ENCODE results near the gene EPS8. TPM values are rescaled to one million over a fixed set of nuclear protein-coding genes. Genes with fewer than 3 reads are reported as not detected.

Gene EPS8
- polyA plus RNA-seq, 1 of the 3 experiments (the other 2 are of a cell fraction) = 19.8 TPM

DNA sequence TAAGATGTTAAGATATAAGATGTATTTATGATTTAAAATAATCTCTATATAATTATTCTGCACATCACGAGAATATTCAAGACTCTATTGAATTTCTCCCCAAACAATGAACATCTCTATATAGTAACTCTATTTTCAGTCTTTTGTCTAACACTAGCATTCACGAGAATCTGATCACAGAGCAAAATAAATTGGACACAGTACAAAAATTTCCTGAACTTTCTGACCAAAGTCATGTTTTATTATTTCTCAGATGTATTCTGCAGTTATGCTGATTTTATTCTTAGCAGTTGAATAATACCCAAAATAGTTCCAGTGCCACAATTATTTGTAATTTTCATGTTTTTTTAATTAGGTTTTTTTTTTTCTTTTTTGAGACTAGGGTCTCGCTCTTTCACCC, 19.6 kb downstream of the EPS8 start:
- no peak overlapping the region for H3K4me2 ChIP-seq

DNA sequence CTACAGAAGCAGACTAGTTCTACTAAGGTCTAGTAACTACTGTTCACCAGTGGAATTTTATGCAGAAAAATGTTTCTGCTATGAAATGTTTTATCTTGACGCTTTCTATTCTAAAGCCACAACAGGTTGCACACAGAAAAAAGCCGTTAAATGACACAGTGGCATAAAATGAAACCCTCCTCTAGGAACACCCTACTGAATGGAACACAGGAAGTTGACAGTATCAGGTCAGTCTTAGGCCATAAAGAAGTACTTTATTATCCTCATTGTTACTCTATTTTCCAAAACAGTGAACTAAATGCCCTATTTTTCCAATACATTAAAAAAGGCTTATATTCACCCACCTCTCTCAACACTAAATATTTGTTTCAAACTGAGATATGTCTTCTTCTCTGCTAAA, 21.9 kb downstream of the EPS8 start:
- no peaks in the 10 kb centered on the region for H3K27me3 ChIP-seq (ENCODE audit: insufficient read depth)
- ChIA-PET POLR2A (no interaction called here), CTCF (no interaction called here)
- no peak overlapping the region for H3K4me2 ChIP-seq
- no peak overlapping the region for H3K4me3 ChIP-seq (ENCODE audit: low read depth in 2 of 2, low read length in 1 of 2)
- no peak overlapping the region for H2AFZ ChIP-seq (ENCODE audit: low read depth)
- peaks cover 22% of the 10 kb centered on the region for H3F3A ChIP-seq (replicated peaks; ENCODE audit: insufficient read depth)
- H4K20me1 ChIP-seq (ENCODE audit: insufficient read depth) = no peaks in the 10 kb centered on the region
- H3K4me1 ChIP-seq (ENCODE audit: control insufficient read depth in 1 of 2, insufficient read depth in 2 of 2, low read depth in 1 of 2, low read length in 1 of 2) = peaks cover 0 to 20% of the 10 kb centered on the region in 2 experiments; a peak in 1 of 4 replicates
- peaks cover 97% of the 10 kb centered on the region for H3K79me2 ChIP-seq (ENCODE audit: insufficient read depth)
- no peaks in the 10 kb centered on the region for H3K9me2 ChIP-seq
- H3K36me3 ChIP-seq (replicated peaks in 1 of 2; ENCODE audit: control insufficient read depth in 1 of 2, insufficient read depth in 2 of 2, low read length in 1 of 2) = peaks cover 0 to 3% of the 10 kb centered on the region in 2 experiments
- TF ChIP-seq TCF12 (IDR thresholded peaks at IDR 0.05) (no peak), RXRA (IDR thresholded peaks at IDR 0.05; ENCODE audit: borderline replicate concordance, low read depth) (no peak), GABPA (IDR thresholded peaks at IDR 0.05; ENCODE audit: low read depth) (no peak), TEAD4 (IDR thresholded peaks at IDR 0.05; ENCODE audit: borderline replicate concordance, insufficient read depth) (no peak), EZH2phosphoT487 (IDR thresholded peaks at IDR 0.05; ENCODE audit: borderline replicate concordance, low read depth) (no peak), YY1 (IDR thresholded peaks at IDR 0.05; ENCODE audit: low read depth) (no peak), MAX (IDR thresholded peaks at IDR 0.05; ENCODE audit: low read depth) (no peak), PBX3 (IDR thresholded peaks at IDR 0.05) (no peak), NRF1 (IDR thresholded peaks at IDR 0.05; ENCODE audit: low read depth, low read length) (no peak), POLR2AphosphoS5 (IDR thresholded peaks at IDR 0.05; ENCODE audit: low read depth, low read length) (no peak)
- TF ChIP-seq, protein P1, sequence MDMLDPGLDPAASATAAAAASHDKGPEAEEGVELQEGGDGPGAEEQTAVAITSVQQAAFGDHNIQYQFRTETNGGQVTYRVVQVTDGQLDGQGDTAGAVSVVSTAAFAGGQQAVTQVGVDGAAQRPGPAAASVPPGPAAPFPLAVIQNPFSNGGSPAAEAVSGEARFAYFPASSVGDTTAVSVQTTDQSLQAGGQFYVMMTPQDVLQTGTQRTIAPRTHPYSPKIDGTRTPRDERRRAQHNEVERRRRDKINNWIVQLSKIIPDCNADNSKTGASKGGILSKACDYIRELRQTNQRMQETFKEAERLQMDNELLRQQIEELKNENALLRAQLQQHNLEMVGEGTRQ (IDR thresholded peaks at IDR 0.05; ENCODE audit: borderline replicate concordance, low read depth, low read length) = no peak
- TF ChIP-seq, protein P2, sequence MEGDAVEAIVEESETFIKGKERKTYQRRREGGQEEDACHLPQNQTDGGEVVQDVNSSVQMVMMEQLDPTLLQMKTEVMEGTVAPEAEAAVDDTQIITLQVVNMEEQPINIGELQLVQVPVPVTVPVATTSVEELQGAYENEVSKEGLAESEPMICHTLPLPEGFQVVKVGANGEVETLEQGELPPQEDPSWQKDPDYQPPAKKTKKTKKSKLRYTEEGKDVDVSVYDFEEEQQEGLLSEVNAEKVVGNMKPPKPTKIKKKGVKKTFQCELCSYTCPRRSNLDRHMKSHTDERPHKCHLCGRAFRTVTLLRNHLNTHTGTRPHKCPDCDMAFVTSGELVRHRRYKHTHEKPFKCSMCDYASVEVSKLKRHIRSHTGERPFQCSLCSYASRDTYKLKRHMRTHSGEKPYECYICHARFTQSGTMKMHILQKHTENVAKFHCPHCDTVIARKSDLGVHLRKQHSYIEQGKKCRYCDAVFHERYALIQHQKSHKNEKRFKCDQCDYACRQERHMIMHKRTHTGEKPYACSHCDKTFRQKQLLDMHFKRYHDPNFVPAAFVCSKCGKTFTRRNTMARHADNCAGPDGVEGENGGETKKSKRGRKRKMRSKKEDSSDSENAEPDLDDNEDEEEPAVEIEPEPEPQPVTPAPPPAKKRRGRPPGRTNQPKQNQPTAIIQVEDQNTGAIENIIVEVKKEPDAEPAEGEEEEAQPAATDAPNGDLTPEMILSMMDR (IDR thresholded peaks at IDR 0.05) = no peak
- DNase-seq = no peak
- no peaks in the 10 kb centered on the region for H3K9me3 ChIP-seq
- H3K9ac ChIP-seq = no peak overlapping the region
- H3K27ac ChIP-seq (ENCODE audit: low read depth in 2 of 2, low read length in 1 of 2) = no peak overlapping the region
- 93% methylated on average over 2 of the region's 2 CpGs for WGBS (ENCODE audit: low lambda C conversion rate)

More for the DNA sequence above, 19.6 kb downstream of the EPS8 start:
- H4K20me1 ChIP-seq (ENCODE audit: insufficient read depth) = no peaks in the 10 kb centered on the region
- H3K27ac ChIP-seq (ENCODE audit: low read depth in 2 of 2, low read length in 1 of 2) = peak overlapping the region in 1 of 2 experiments; percentile 59; a peak in 2 of 4 replicates
- H3K9ac ChIP-seq = no peak overlapping the region
- POLR2A ChIA-PET = no interaction called here
- H3K9me3 ChIP-seq = no peaks in the 10 kb centered on the region
- no peak for DNase-seq
- H3K79me2 ChIP-seq (ENCODE audit: insufficient read depth) = peaks cover 97% of the 10 kb centered on the region
- peaks cover 0 to 20% of the 10 kb centered on the region in 2 experiments; a peak in 1 of 4 replicates for H3K4me1 ChIP-seq (ENCODE audit: control insufficient read depth in 1 of 2, insufficient read depth in 2 of 2, low read depth in 1 of 2, low read length in 1 of 2)
- no peaks in the 10 kb centered on the region for H3K36me3 ChIP-seq (replicated peaks in 1 of 2; ENCODE audit: control insufficient read depth in 1 of 2, insufficient read depth in 2 of 2, low read length in 1 of 2)
- TF ChIP-seq MXI1 (IDR thresholded peaks at IDR 0.05; ENCODE audit: low read depth, low read length) = no peak
- no peak for TF ChIP-seq FOXM1 (IDR thresholded peaks at IDR 0.05; ENCODE audit: low read depth)
- no peak for TF ChIP-seq MEF2A (IDR thresholded peaks at IDR 0.05; ENCODE audit: borderline replicate concordance, low read depth)
- TF ChIP-seq, protein P3, sequence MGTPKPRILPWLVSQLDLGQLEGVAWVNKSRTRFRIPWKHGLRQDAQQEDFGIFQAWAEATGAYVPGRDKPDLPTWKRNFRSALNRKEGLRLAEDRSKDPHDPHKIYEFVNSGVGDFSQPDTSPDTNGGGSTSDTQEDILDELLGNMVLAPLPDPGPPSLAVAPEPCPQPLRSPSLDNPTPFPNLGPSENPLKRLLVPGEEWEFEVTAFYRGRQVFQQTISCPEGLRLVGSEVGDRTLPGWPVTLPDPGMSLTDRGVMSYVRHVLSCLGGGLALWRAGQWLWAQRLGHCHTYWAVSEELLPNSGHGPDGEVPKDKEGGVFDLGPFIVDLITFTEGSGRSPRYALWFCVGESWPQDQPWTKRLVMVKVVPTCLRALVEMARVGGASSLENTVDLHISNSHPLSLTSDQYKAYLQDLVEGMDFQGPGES (IDR thresholded peaks at IDR 0.05; ENCODE audit: low read depth, low read length) = no peak
- no peak for TF ChIP-seq GATA2 (CRISPR knock-in tag; IDR thresholded peaks at IDR 0.05)
- no peak for TF ChIP-seq TEAD4 (IDR thresholded peaks at IDR 0.05; ENCODE audit: borderline replicate concordance, insufficient read depth)
- CTCF ChIA-PET = no interaction called here
- no peaks in the 10 kb centered on the region for H3K9me2 ChIP-seq
- 89% methylated on average over 3 of the region's 3 CpGs for WGBS (ENCODE audit: low lambda C conversion rate)
- no peaks in the 10 kb centered on the region for H3K27me3 ChIP-seq (ENCODE audit: insufficient read depth)
- no peak overlapping the region for H2AFZ ChIP-seq (ENCODE audit: low read depth)
- no peak overlapping the region for H3K4me3 ChIP-seq (ENCODE audit: low read depth in 2 of 2, low read length in 1 of 2)
- peaks cover 26% of the 10 kb centered on the region for H3F3A ChIP-seq (replicated peaks; ENCODE audit: insufficient read depth)

Measured in SK-N-SH (cell line).